K562 (cell line): ENCODE data around the gene ROM1. TPM values are rescaled to one million over a fixed set of nuclear protein-coding genes. Genes with fewer than 3 reads are reported as not detected.

Experiments used
- HLTF ChIP-seq: fragments of 450-650 bp; IDR thresholded peaks from 2 replicates; pipeline ENCODE4 v1.6.1; 2016
- NUFIP1 ChIP-seq: fragments of 450-650 bp; IDR thresholded peaks from 2 replicates; pipeline ENCODE4 v1.6.1; 2018; ENCODE audit not compliant: partially characterized antibody
- TEAD2 ChIP-seq: fragments of 450-650 bp; IDR thresholded peaks from 2 replicates; pipeline ENCODE4 v1.6.1; 2016; ENCODE audit warnings: missing genetic modification characterization, control low read depth, missing compliant biosample characterization
- ZC3H11A ChIP-seq: IDR thresholded peaks from 2 replicates; pipeline ENCODE4 v1.6.1; 2012; ENCODE audit warnings: low read depth, low read length, improper control_type of control experiment
- ZNF740 ChIP-seq, 3 experiments: fragments of 200-800 bp in 1 of 3; sonication (Bioruptor generic) in 1 of 3; sonication (generic) in 1 of 3; formaldehyde crosslinking in 1 of 3; IDR thresholded peaks; 2 replicates each; pipeline versions ENCODE4 v1.6.1 to v1.8.0; 2016 to 2022; ENCODE audit warnings: mild to moderate bottlenecking in 2 of 3, missing compliant biosample characterization in 2 of 3, missing genetic modification characterization in 2 of 3, missing genetic modification reagents in 1 of 3
- ZNF77 ChIP-seq: fragments of 250-450 bp; sonication (Bioruptor Pico); IDR thresholded peaks from 2 replicates; pipeline ENCODE4 v1.5.0; 2020
- polyA plus RNA-seq, 8 experiments: library from polyadenylated mRNA; depleted of rRNA in 4 of 8; stranded (reverse) in 5 of 8; unstranded in 3 of 8; fragments of >200 nt; fragmentation: Nextera tagmentation in 2 of 8; fragmentation: Illumina TruSeq in 1 of 8; extraction: Ambion mirVana in 2 of 8; extraction: Trizol in 1 of 8; gene quantifications; 2 replicates each; pipeline versions ENCODE4 v1.2.1 to v1.2.3, GENCODE V29; 2011 to 2014; ENCODE audit warnings: inconsistent platforms in 1 of 8, missing spikeins in 1 of 8
- total RNA-seq, 7 experiments: library from RNA; depleted of rRNA in 6 of 7; stranded (reverse); fragments of >200 nt in 6 of 7; fragmentation: Illumina TruSeq in 2 of 7; extraction: Trizol in 2 of 7; gene quantifications; 2 replicates each; pipeline versions ENCODE4 v1.2.1 to v1.2.3, GENCODE V29; 2011 to 2021; ENCODE audit warnings: low replicate concordance in 1 of 7
- TF ChIP-seq, protein P1 (sequence below), 2 experiments: fragments of 450-650 bp; IDR thresholded peaks; 2 replicates each; pipeline ENCODE4 v1.6.1; 2016; ENCODE audit warnings: mild to moderate bottlenecking in 2 of 2, borderline replicate concordance in 1 of 2, low read depth in 1 of 2, moderate library complexity in 1 of 2
- TF ChIP-seq, protein P2 (sequence below): IDR thresholded peaks from 2 replicates; pipeline ENCODE4 v1.6.1; 2011; ENCODE audit warnings: borderline replicate concordance, low read depth, mild to moderate bottlenecking, moderate library complexity, low read length; ENCODE audit not compliant: insufficient read depth, poor library complexity, severe bottlenecking
- TF ChIP-seq, protein P3 (sequence below): fragments of 450-650 bp; formaldehyde crosslinking; conservative IDR thresholded peaks from 2 replicates; pipeline ENCODE4 v1.4.0; 2022; ENCODE audit warnings: mild to moderate bottlenecking, missing genetic modification characterization

ROM1 gene
- total and polyA plus RNA-seq, 9 of the 15 experiments (the other 6 are each of a cell fraction or from before 2014, with no cell fraction given) = 0.75 to 4.0 (median 2.6) TPM

- TF ChIP-seq, protein P1, sequence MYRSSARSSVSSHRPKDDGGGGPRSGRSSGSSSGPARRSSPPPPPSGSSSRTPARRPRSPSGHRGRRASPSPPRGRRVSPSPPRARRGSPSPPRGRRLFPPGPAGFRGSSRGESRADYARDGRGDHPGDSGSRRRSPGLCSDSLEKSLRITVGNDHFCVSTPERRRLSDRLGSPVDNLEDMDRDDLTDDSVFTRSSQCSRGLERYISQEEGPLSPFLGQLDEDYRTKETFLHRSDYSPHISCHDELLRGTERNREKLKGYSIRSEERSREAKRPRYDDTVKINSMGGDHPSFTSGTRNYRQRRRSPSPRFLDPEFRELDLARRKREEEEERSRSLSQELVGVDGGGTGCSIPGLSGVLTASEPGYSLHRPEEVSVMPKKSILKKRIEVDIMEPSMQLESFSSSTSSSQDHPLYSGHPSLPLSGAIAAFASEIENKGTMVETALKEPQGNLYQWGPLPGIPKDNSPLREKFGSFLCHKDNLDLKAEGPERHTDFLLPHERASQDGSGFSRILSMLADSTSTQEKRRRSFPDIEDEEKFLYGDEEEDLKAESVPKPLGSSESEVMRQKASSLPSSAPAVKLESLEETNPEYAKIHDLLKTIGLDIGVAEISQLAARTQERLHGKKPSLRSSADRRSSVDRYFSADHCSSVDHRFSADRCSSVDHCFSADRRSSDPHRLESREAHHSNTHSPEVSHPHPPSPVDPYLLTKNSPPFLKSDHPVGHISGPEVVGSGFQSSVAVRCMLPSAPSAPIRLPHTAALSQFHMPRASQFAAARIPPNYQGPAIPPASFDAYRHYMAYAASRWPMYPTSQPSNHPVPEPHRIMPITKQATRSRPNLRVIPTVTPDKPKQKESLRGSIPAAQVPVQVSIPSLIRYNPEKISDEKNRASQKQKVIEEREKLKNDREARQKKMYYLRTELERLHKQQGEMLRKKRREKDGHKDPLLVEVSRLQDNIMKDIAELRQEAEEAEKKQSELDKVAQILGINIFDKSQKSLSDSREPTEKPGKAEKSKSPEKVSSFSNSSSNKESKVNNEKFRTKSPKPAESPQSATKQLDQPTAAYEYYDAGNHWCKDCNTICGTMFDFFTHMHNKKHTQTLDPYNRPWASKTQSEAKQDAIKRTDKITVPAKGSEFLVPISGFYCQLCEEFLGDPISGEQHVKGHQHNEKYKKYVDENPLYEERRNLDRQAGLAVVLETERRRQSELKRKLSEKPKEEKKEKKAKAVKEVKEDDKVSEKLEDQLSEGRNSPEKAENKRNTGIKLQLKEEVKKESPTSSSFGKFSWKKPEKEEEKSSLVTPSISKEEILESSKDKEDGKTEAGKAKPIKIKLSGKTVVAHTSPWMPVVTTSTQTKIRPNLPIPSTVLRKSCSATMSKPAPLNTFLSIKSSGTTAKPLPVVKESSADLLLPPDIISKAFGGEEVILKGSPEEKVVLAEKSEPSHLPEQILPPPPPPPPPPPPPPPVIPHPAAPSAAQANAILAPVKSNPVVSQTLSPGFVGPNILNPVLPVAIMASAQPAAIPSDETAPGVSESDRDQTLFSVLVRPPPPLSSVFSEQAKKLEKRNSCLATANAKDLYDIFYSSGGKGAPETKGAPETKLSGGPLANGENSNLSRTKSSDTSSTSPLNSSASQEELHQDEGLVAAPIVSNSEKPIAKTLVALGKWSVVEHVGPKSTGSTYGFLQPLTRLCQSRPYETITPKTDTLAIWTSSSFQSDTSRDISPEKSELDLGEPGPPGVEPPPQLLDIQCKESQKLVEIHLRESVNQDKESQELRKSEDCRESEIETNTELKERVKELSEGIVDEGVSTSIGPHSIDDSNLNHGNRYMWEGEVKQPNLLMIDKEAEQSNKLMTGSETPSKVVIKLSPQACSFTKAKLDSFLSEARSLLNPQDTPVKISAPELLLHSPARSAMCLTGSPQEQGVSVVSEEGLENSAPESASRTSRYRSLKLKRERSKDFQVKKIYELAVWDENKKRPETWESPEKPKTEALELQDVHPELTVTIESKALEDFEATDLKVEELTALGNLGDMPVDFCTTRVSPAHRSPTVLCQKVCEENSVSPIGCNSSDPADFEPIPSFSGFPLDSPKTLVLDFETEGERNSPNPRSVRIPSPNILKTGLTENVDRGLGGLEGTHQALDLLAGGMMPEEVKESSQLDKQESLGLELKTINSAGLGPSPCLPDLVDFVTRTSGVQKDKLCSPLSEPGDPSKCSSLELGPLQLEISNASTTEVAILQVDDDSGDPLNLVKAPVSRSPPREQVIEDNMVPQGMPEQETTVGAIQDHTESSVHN (IDR thresholded peaks at IDR 0.05; ENCODE audit: borderline replicate concordance in 1 of 2, low read depth in 1 of 2) = peak in 1 of 2 experiments; percentile 68; a peak in 1 of 4 replicates
- TF ChIP-seq ZNF740 (CRISPR knock-in tag; IDR thresholded peaks at IDR 0.05) = no peak
- no peak for TF ChIP-seq ZNF740 (tag; IDR thresholded peaks at IDR 0.05)
- no peak for TF ChIP-seq ZC3H11A
- no peak for TF ChIP-seq NUFIP1
- TF ChIP-seq ZNF77 = no peak
- TF ChIP-seq, protein P2, sequence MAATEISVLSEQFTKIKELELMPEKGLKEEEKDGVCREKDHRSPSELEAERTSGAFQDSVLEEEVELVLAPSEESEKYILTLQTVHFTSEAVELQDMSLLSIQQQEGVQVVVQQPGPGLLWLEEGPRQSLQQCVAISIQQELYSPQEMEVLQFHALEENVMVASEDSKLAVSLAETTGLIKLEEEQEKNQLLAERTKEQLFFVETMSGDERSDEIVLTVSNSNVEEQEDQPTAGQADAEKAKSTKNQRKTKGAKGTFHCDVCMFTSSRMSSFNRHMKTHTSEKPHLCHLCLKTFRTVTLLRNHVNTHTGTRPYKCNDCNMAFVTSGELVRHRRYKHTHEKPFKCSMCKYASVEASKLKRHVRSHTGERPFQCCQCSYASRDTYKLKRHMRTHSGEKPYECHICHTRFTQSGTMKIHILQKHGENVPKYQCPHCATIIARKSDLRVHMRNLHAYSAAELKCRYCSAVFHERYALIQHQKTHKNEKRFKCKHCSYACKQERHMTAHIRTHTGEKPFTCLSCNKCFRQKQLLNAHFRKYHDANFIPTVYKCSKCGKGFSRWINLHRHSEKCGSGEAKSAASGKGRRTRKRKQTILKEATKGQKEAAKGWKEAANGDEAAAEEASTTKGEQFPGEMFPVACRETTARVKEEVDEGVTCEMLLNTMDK = peak; percentile 67
- TF ChIP-seq TEAD2 (tag) = no peak
- TF ChIP-seq, protein P3, sequence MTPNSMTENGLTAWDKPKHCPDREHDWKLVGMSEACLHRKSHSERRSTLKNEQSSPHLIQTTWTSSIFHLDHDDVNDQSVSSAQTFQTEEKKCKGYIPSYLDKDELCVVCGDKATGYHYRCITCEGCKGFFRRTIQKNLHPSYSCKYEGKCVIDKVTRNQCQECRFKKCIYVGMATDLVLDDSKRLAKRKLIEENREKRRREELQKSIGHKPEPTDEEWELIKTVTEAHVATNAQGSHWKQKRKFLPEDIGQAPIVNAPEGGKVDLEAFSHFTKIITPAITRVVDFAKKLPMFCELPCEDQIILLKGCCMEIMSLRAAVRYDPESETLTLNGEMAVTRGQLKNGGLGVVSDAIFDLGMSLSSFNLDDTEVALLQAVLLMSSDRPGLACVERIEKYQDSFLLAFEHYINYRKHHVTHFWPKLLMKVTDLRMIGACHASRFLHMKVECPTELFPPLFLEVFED (CRISPR knock-in tag) = 0 out of 2 replicates have a peak, but pooled peaks have one; percentile 20
- TF ChIP-seq HLTF = no peak
Observed at GRCh38 chr11:62621567-62622470, 8.8 kb downstream of the ROM1 start, which contains the start of gene B3GAT3 (continued).
